ENCODE data around the gene CASQ2. TPM values are rescaled to one million over a fixed set of nuclear protein-coding genes. Genes with fewer than 3 reads are reported as not detected.

CASQ2 gene
- total RNA-seq (2011; cell fraction: chromatin; rRNA removed; ENCODE audit: low replicate concordance), result not detected in 2 replicates
- not detected in 2 replicates for total RNA-seq (2011; cell fraction: nucleolus; rRNA removed)
- total RNA-seq (2011; cell fraction: nucleoplasm; rRNA removed), result not detected in 2 replicates
- total RNA-seq (2014; rRNA removed) (not detected in 2 replicates), total RNA-seq (2014; rRNA removed; fragmentation: Illumina TruSeq; extraction: Trizol) (not detected in 2 replicates), total RNA-seq (2015; rRNA removed; fragmentation: Illumina TruSeq; extraction: Trizol) (not detected in 2 replicates), total RNA-seq (2021) (not detected in 2 replicates), polyA plus RNA-seq (2011; rRNA removed) (not detected in 2 replicates), polyA plus RNA-seq (2014; fragmentation: Illumina TruSeq; extraction: Trizol) (not detected in 2 replicates), polyA plus RNA-seq (2014; fragmentation: Nextera tagmentation; extraction: Ambion mirVana) (not detected), polyA plus RNA-seq (2014; rRNA removed) (not detected in 2 replicates), polyA minus RNA-seq (2011; rRNA and poly(A)+ RNA removed) (not detected in 2 replicates), Bru-seq, nascent RNA (percentile 1 among the genes with signal in this experiment), BruChase-seq, experiment 1, labeled RNA remaining after a 2-hour chase (not detected), BruChase-seq, experiment 2, labeled RNA remaining after a 6-hour chase (not detected)
- not detected in 2 replicates for polyA plus RNA-seq (2011; cell fraction: cytosol; rRNA removed)
- polyA plus RNA-seq (2011; cell fraction: nucleus; rRNA removed), result not detected in 2 replicates
- not detected in 2 replicates for polyA plus RNA-seq (2012)
- polyA minus RNA-seq (2011; cell fraction: cytosol; rRNA and poly(A)+ RNA removed), result not detected in 2 replicates
- not detected in 2 replicates for polyA minus RNA-seq (2011; cell fraction: nucleus; rRNA and poly(A)+ RNA removed)
- long read RNA-seq, experiment 1, result 0 reads
- long read RNA-seq, experiment 2, result 0 reads
- long read RNA-seq, experiment 3, result 0 reads

DNA sequence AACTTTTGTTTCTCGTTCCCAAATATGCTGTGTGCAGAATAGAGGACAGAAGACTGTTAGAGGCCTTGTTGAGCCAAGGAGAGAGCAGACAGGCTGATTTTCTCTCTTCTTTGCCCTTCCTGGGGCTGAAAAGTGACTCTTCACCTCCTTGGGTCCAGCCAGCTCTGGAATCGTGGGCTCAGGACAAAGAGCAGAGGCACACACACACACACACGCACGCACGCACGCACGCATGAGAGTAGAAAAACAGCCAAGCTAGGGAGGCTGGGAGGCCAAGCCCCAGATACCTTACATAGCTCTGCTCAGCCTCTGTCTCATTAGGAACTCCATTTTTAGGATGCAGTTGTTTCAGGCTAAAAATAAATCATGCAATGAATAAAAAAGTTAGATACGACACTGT is at the start of gene CASQ2:
Gene CASQ2 (minus strand): TSS at position 166 of the 400 bp plus-strand sequence. CDS start 173 bp downstream, outside the sequence.
- H3K27ac ChIP-seq (ENCODE audit: extremely low read depth, low read depth, low read length), result no peak within 1 kb of the TSS
- no peaks in the 10 kb centered on the region for H3K4me1 ChIP-seq (replicated peaks in 1 of 2; ENCODE audit: control insufficient read depth in 2 of 2, insufficient read depth in 2 of 2, low read length in 2 of 2)
- no peak within 1 kb of the TSS for H2AFZ ChIP-seq (ENCODE audit: low read depth, low read length)
- in situ Hi-C loops (cut with MboI), result loop anchor here (25.0 kb wide), 1 partner anchor 631 kb away; no protein-coding TSS in a partner anchor
- H3K79me2 ChIP-seq (ENCODE audit: control insufficient read depth, insufficient read depth, low read length), result no peaks in the 10 kb centered on the region
- no peaks in the 10 kb centered on the region for H4K20me1 ChIP-seq (replicated peaks; ENCODE audit: control insufficient read depth, insufficient read depth, low read length)
- H3K9me1 ChIP-seq (ENCODE audit: control insufficient read depth, insufficient read depth, low read length), result no peaks in the 10 kb centered on the region
- ATAC-seq (no peak), DNase-seq (ENCODE audit: extremely low read depth in 1 of 4, low spot score in 3 of 4) (no peak), FAIRE-seq (no peak)
- TF ChIP-seq MCM5 (IDR thresholded peaks at IDR 0.05; ENCODE audit: low read depth) (no peak), ZNF77 (CRISPR knock-in tag; IDR thresholded peaks at IDR 0.05) (no peak), BCL6 (CRISPR knock-in tag; IDR thresholded peaks at IDR 0.05) (no peak), SLC30A9 (CRISPR knock-in tag; IDR thresholded peaks at IDR 0.05) (no peak), ZNF253 (CRISPR knock-in tag; conservative IDR thresholded peaks at IDR 0.05) (no peak), RBFOX2 (IDR thresholded peaks at IDR 0.05; ENCODE audit: low read depth, low read length) (no peak)
- TF ChIP-seq, protein P1, sequence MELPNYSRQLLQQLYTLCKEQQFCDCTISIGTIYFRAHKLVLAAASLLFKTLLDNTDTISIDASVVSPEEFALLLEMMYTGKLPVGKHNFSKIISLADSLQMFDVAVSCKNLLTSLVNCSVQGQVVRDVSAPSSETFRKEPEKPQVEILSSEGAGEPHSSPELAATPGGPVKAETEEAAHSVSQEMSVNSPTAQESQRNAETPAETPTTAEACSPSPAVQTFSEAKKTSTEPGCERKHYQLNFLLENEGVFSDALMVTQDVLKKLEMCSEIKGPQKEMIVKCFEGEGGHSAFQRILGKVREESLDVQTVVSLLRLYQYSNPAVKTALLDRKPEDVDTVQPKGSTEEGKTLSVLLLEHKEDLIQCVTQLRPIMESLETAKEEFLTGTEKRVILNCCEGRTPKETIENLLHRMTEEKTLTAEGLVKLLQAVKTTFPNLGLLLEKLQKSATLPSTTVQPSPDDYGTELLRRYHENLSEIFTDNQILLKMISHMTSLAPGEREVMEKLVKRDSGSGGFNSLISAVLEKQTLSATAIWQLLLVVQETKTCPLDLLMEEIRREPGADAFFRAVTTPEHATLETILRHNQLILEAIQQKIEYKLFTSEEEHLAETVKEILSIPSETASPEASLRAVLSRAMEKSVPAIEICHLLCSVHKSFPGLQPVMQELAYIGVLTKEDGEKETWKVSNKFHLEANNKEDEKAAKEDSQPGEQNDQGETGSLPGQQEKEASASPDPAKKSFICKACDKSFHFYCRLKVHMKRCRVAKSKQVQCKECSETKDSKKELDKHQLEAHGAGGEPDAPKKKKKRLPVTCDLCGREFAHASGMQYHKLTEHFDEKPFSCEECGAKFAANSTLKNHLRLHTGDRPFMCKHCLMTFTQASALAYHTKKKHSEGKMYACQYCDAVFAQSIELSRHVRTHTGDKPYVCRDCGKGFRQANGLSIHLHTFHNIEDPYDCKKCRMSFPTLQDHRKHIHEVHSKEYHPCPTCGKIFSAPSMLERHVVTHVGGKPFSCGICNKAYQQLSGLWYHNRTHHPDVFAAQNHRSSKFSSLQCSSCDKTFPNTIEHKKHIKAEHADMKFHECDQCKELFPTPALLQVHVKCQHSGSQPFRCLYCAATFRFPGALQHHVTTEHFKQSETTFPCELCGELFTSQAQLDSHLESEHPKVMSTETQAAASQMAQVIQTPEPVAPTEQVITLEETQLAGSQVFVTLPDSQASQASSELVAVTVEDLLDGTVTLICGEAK (IDR thresholded peaks at IDR 0.05), result no peak
- TF ChIP-seq, protein P1 (CRISPR knock-in tag; IDR thresholded peaks at IDR 0.05), result no peak
- CTCF ChIA-PET (ENCODE audit: low intra/inter-chr PET ratio), result no interaction called here
- no peak within 1 kb of the TSS for H3K4me3 ChIP-seq
- no peak within 1 kb of the TSS for H3K9ac ChIP-seq (ENCODE audit: insufficient read depth in 1 of 2, low read depth in 2 of 2, low read length in 2 of 2)
- 3% methylated on average over 8 of the region's 8 CpGs for WGBS (ENCODE audit: insufficient coverage, low coverage, missing lambda C conversion rate)
- POLR2A ChIA-PET, result no interaction called here
- no peaks in the 10 kb centered on the region for H3K36me3 ChIP-seq (ENCODE audit: control insufficient read depth, insufficient read depth, low read length)
- intact Hi-C loops (cut with micrococcal nuclease), result no loop called here
- no peaks in the 10 kb centered on the region for H3K9me3 ChIP-seq (replicated peaks; ENCODE audit: control insufficient read depth, insufficient read depth, low read depth, low read length)
- no TSS peak for BruUV-seq (replicated peaks)
- H3K4me2 ChIP-seq (ENCODE audit: insufficient read depth, low read length), result no peak within 1 kb of the TSS
- H3K27me3 ChIP-seq (ENCODE audit: control insufficient read depth in 2 of 2, insufficient read depth in 2 of 2, low read length in 2 of 2), result peaks cover 7 to 22% of the 10 kb centered on the region in 2 experiments; a peak in 4 of 5 replicates

All from K562 (cell line).